HCT116 (cell line): ENCODE data around the gene FOXJ1.

Experiments
- CTCF ChIP-seq, 3 experiments: fragments of 200-600 bp in 1 of 3; sonication (generic) in 1 of 3; IDR thresholded peaks in 2 of 3; conservative IDR thresholded peaks in 1 of 3; 2 replicates each; pipeline ENCODE4 v1.5.1; 2012 to 2017; ENCODE audit warnings: low read depth in 2 of 3, low read length in 2 of 3, antibody characterized with exemption in 1 of 3, borderline replicate concordance in 1 of 3, control low read depth in 1 of 3, mild to moderate bottlenecking in 1 of 3, mixed read lengths in 1 of 3, mixed run types in 1 of 3, moderate library complexity in 1 of 3; ENCODE audit not compliant: insufficient read depth in 1 of 3
- EZH2 ChIP-seq: fragments of 200-600 bp; sonication (generic); IDR thresholded peaks from 2 replicates; pipeline ENCODE4 v1.6.1; 2017; ENCODE audit warnings: antibody characterized with exemption, mixed run types
- JUND ChIP-seq: IDR thresholded peaks from 2 replicates; pipeline ENCODE4 v1.6.1; 2012
- POLR2A ChIP-seq: IDR thresholded peaks from 2 replicates; pipeline ENCODE4 v1.7.0; 2011; ENCODE audit warnings: borderline replicate concordance; ENCODE audit not compliant: insufficient read depth, insufficient read length; ENCODE audit errors: extremely low read depth

- no peak for TF ChIP-seq EZH2
- no peak for TF ChIP-seq POLR2A
- no peak for TF ChIP-seq CTCF (IDR thresholded peaks at IDR 0.05 in 2 of 3, conservative IDR thresholded peaks at IDR 0.05 in 1 of 3; ENCODE audit: borderline replicate concordance in 1 of 3, insufficient read depth in 1 of 3, low read depth in 2 of 3, low read length in 2 of 3)
- no peak for TF ChIP-seq JUND
These were observed 309 bp downstream of the FOXJ1 start for GRCh38 chr17:76140661-76141211.
